Upper lobe of left lung (tissue), 4 donors: ENCODE data around the gene CUL9.

Source experiments
- EP300 ChIP-seq, 4 donors: sonication (generic); formaldehyde crosslinking; IDR thresholded peaks; one replicate each; pipeline ENCODE4 v1.5.1; 2017; ENCODE audit warnings: antibody characterized with exemption in 4 of 4, control low read depth in 2 of 4
- POLR2AphosphoS5 ChIP-seq, 2 donors: sonication (generic); formaldehyde crosslinking; IDR thresholded peaks; one replicate each; pipeline ENCODE4 v1.5.1; 2017; ENCODE audit warnings: antibody characterized with exemption in 2 of 2
- TF ChIP-seq, protein P1 (sequence below), 6 experiments: fragments of 450-650 bp in 4 of 6; fragments of 200-600 bp in 2 of 6; sonication (generic) in 2 of 6; IDR thresholded peaks; one replicate each; pipeline ENCODE4 v1.5.1; 2016 to 2019; ENCODE audit warnings: antibody characterized with exemption in 6 of 6

- TF ChIP-seq, protein P1, sequence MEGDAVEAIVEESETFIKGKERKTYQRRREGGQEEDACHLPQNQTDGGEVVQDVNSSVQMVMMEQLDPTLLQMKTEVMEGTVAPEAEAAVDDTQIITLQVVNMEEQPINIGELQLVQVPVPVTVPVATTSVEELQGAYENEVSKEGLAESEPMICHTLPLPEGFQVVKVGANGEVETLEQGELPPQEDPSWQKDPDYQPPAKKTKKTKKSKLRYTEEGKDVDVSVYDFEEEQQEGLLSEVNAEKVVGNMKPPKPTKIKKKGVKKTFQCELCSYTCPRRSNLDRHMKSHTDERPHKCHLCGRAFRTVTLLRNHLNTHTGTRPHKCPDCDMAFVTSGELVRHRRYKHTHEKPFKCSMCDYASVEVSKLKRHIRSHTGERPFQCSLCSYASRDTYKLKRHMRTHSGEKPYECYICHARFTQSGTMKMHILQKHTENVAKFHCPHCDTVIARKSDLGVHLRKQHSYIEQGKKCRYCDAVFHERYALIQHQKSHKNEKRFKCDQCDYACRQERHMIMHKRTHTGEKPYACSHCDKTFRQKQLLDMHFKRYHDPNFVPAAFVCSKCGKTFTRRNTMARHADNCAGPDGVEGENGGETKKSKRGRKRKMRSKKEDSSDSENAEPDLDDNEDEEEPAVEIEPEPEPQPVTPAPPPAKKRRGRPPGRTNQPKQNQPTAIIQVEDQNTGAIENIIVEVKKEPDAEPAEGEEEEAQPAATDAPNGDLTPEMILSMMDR (IDR thresholded peaks at IDR 0.05) = no peak
- no peak for TF ChIP-seq POLR2AphosphoS5 (IDR thresholded peaks at IDR 0.05)
- TF ChIP-seq EP300 (IDR thresholded peaks at IDR 0.05) = no peak
These were observed 20.5 kb downstream of the CUL9 start for GRCh38 chr6:43202451-43202850.
